ENCODE measurements around the gene AKR1B1. TPM values are rescaled to one million over a fixed set of nuclear protein-coding genes. Genes with fewer than 3 reads are reported as not detected.

AKR1B1 gene
- total and polyA plus RNA-seq, 9 of the 15 experiments (the other 6 are each of a cell fraction or from before 2014, with no cell fraction given) = 2.0 to 10.6 (median 6.2) TPM

GRCh38 chr7:134429481-134429880 is 29.4 kb downstream of the AKR1B1 start:
- Histone ChIP-seq H3K4me1 (replicated peaks in 1 of 2; ENCODE audit: control insufficient read depth in 2 of 2, insufficient read depth in 2 of 2, low read length in 2 of 2) (peaks cover 4 to 6% of the 10 kb centered on the region in 2 experiments; a peak in 2 of 5 replicates), H3K27me3 (ENCODE audit: control insufficient read depth in 2 of 2, insufficient read depth in 2 of 2, low read length in 2 of 2) (peaks cover 2 to 10% of the 10 kb centered on the region in 2 experiments; a peak in 3 of 5 replicates), H3K9me3 (replicated peaks; ENCODE audit: control insufficient read depth, insufficient read depth, low read depth, low read length) (no peaks in the 10 kb centered on the region), H3K36me3 (ENCODE audit: control insufficient read depth, insufficient read depth, low read length) (no peaks in the 10 kb centered on the region), H3K9me1 (ENCODE audit: control insufficient read depth, insufficient read depth, low read length) (no peaks in the 10 kb centered on the region), H3K79me2 (ENCODE audit: control insufficient read depth, insufficient read depth, low read length) (no peaks in the 10 kb centered on the region), H3K27ac (ENCODE audit: extremely low read depth, low read depth, low read length) (no peak overlapping the region), H3K4me2 (ENCODE audit: insufficient read depth, low read length) (no peak overlapping the region), H2AFZ (ENCODE audit: low read depth, low read length) (no peak overlapping the region), H3K4me3 (no peak overlapping the region), H3K9ac (ENCODE audit: insufficient read depth in 1 of 2, low read depth in 2 of 2, low read length in 2 of 2) (no peak overlapping the region), H4K20me1 (replicated peaks; ENCODE audit: control insufficient read depth, insufficient read depth, low read length) (peaks cover 6% of the 10 kb centered on the region; the same call in 1 of the 2 replicates)
- FAIRE-seq (no peak), ATAC-seq (no peak), DNase-seq (ENCODE audit: extremely low read depth in 1 of 4, low spot score in 3 of 4) (no peak)
- POLR2A ChIA-PET = no interaction called here
- TF ChIP-seq MAFF (IDR thresholded peaks at IDR 0.05; ENCODE audit: low read length) (peak; percentile 97), FIP1L1 (IDR thresholded peaks at IDR 0.05; ENCODE audit: low read depth, low read length, poor library complexity, severe bottlenecking) (no peak), ZFP91 (CRISPR knock-in tag; IDR thresholded peaks at IDR 0.05) (no peak), MAFK (IDR thresholded peaks at IDR 0.05; ENCODE audit: low read length) (peak; percentile 97), C11orf30 (IDR thresholded peaks at IDR 0.05; ENCODE audit: low read depth) (peak; percentile 93), MAFG (tag; conservative IDR thresholded peaks at IDR 0.05) (peak; percentile 95), ZNF316 (IDR thresholded peaks at IDR 0.05) (peak; percentile 97), SPI1 (IDR thresholded peaks at IDR 0.05; ENCODE audit: borderline replicate concordance, low read depth, low read length) (no peak)
- no TSS peak for BruUV-seq (replicated peaks)
- WGBS (ENCODE audit: insufficient coverage, low coverage, missing lambda C conversion rate) = under 1% methylated on average over 6 of the region's 6 CpGs
- intact Hi-C loops (cut with micrococcal nuclease) (no loop called here), in situ Hi-C loops (cut with MboI) (no loop called here)
- CTCF ChIA-PET (ENCODE audit: low intra/inter-chr PET ratio) = interaction anchor here (6.0 kb wide), 1 partner anchor 83 kb away, joined by 95 read pairs; no protein-coding TSS in a partner anchor
